ENCODE measurements around the gene TMEM175. TPM values are rescaled to one million over a fixed set of nuclear protein-coding genes. Genes with fewer than 3 reads are reported as not detected.
"Not testable (repeated sequence)": the region's sequence is repeated elsewhere in the genome, so short reads cannot be mapped to it uniquely, and the experiment has no call there.

The TMEM175 gene
- total RNA-seq, 1 donor: 15.4 TPM

GRCh38 chr4:919004-919680 lies 13.1 kb upstream of the TMEM175 start:
- H3K4me1 ChIP-seq (ENCODE audit: insufficient read depth, low read length): peaks cover 74% of the 10 kb centered on the region
- not testable (repeated sequence) for H3K4me3 ChIP-seq (ENCODE audit: low read length); H3K9me3 ChIP-seq (ENCODE audit: low read depth, low read length); H3K27me3 ChIP-seq (ENCODE audit: insufficient read depth, low read length)

GRCh38 chr4:921830-922331 lies 10.4 kb upstream of the TMEM175 start:
- H3K4me3 ChIP-seq (ENCODE audit: low read length): no peak overlapping the region
- H3K27me3 ChIP-seq (ENCODE audit: insufficient read depth, low read length): no peaks in the 10 kb centered on the region
- H3K9me3 ChIP-seq (ENCODE audit: low read depth, low read length): no peaks in the 10 kb centered on the region
- H3K4me1 ChIP-seq (ENCODE audit: insufficient read depth, low read length): peaks cover 74% of the 10 kb centered on the region

DNA sequence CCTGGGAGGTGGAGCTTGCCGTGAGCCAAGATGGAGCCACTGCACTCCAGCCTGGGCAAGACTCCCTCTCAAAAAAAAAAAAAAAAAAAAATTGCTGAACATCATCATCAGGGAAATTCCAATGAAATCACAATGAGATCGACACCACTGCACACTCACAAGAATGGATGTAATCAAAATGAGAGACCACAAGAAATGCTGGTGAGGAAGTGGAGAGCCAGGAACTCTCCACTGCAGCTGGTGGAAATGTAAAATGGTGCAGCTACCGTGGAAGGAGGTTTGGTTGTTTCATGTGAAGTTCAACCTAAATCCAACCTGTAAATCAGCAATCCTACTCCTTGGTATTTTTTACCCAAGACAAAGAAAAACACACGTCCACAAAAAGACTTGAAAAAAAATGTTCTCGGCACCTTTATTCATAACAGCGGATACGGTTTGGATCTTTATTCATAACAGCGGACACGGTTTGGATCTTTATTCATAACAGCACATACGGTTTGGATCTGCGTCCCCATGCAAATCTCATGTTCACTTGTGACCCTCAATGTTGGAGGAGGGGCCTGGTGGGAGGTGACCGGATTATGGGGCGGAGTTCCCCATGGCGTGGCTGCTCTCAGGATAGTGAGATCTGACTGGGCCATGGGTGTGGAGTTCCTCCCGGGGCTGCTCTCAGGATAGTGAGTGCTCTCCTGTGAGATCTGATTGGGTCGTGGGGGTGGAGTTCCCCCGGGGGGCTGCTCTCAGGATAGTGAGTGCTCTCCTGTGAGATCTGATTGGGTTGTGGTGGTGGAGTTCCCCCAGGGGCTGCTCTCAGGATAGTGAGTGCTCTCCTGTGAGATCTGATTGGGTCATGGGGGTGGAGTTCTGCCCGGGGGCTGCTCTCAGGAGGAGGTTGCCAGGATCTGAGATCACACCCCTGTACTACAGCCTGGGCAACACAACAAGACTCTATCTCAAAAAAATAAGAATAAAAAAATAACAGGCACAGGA lies 7.9 kb upstream of the TMEM175 start:
- no peaks in the 10 kb centered on the region for H3K9me3 ChIP-seq (ENCODE audit: low read depth, low read length)
- H3K4me1 ChIP-seq (ENCODE audit: insufficient read depth, low read length): peaks cover 85% of the 10 kb centered on the region
- H3K4me3 ChIP-seq (ENCODE audit: low read length): no peak overlapping the region
- H3K27me3 ChIP-seq (ENCODE audit: insufficient read depth, low read length): no peaks in the 10 kb centered on the region

DNA sequence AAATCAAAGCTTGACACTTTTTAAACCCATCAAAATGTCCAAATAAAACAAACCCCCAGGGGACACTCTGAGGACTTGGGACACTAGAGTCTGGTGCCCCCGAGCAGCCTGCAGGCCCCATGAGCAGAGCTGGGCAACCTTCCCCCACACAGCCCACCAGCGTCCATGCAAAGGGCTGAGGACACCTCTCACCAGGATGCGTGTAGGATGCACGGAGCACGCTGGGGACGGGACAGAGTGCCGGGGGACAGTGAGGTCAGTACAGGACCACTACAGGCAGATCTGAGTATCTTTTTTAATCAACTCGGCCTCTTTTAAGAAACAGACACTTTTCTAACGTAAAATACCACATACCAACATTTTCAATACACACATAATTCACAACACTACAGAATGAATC lies 7.1 kb upstream of the TMEM175 start:
- Histone ChIP-seq H3K4me3 (ENCODE audit: low read length) (no peak overlapping the region), H3K9me3 (ENCODE audit: low read depth, low read length) (no peaks in the 10 kb centered on the region), H3K4me1 (ENCODE audit: insufficient read depth, low read length) (peaks cover 85% of the 10 kb centered on the region), H3K27me3 (ENCODE audit: insufficient read depth, low read length) (no peaks in the 10 kb centered on the region)

DNA sequence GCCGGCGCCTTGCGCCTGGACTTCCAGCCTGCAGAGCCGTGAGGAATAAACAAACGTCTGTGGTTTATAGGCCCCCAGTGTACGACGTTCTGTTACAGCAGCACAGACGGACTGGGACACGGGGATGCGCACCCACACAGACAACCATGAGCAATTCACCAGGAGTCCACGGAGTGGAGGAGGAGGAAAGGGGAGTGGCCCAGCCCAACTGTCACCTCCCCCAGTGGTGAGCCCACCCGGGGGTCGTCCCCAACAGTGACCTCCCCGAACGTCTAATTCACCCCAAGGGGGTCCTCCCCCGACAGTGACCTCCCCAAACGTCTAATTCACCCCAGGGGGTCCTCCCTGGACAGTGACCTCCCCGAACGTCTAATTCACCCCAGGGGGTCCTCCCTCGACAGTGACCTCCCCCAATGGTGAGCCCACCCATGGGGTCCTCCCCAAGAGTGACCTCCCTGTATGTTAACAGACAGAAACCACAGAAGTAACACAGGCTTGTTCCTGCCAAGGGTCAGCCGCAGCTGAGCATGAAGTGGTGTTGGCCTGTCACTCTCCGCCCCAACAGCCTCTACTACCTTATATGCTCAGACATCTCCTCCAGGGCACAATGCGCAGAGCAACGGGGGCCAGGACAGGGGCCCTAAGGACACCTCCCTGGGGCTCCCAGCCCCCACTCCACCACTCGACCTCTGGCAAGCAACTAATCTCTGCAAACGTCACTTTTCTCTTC lies 6.3 kb upstream of the TMEM175 start:
- H3K4me1 ChIP-seq (ENCODE audit: insufficient read depth, low read length): peaks cover 85% of the 10 kb centered on the region
- H3K27me3 ChIP-seq (ENCODE audit: insufficient read depth, low read length): no peaks in the 10 kb centered on the region
- no peak overlapping the region for H3K4me3 ChIP-seq (ENCODE audit: low read length)
- H3K9me3 ChIP-seq (ENCODE audit: low read depth, low read length): no peaks in the 10 kb centered on the region

DNA sequence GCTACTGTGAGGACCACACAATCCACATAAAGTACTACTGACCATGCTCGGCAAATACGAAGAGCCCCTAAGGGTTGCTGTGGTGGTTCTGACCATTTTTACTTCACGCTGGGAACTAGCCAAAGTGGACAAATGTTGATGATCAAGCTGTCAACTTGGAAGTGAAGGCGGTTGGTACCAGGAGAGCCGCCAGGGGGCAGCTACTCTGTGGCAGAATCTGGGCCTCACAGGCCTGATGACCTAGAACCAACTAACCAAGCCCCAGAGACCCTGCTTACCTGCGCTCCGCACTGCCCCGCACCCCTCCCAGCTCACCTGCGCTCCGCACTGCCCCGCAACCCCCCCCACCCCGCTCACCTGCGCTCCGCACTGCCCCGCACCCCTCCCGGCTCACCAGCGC lies 5.7 kb upstream of the TMEM175 start:
- Histone ChIP-seq H3K4me1 (ENCODE audit: insufficient read depth, low read length) (peaks cover 84% of the 10 kb centered on the region), H3K4me3 (ENCODE audit: low read length) (no peak overlapping the region), H3K27me3 (ENCODE audit: insufficient read depth, low read length) (no peaks in the 10 kb centered on the region), H3K9me3 (ENCODE audit: low read depth, low read length) (no peaks in the 10 kb centered on the region)

DNA sequence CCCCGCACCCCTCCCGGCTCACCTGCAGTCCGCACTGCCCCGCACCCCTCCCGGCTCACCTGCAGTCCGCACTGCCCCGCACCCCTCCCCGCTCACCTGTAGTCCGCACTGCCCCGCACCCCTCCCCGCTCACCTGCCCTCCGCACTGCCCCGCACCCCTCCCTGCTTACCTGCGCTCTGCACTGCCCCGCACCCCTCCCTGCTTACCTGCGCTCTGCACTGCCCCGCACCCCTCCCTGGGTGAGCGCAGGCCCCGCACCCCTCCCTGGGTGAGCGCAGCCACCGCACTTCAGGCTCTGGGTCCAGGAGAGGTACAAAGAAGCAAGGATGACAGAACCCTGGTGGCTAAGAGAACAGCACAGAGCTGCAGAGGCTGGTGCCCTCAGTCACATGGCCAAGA lies 4.7 kb upstream of the TMEM175 start:
- not testable (repeated sequence) for H3K27me3 ChIP-seq (ENCODE audit: insufficient read depth, low read length); H3K9me3 ChIP-seq (ENCODE audit: low read depth, low read length); H3K4me3 ChIP-seq (ENCODE audit: low read length)
- peaks cover 75% of the 10 kb centered on the region for H3K4me1 ChIP-seq (ENCODE audit: insufficient read depth, low read length)

- H3K4me3 ChIP-seq (ENCODE audit: low read length): no peak overlapping the region
- H3K9me3 ChIP-seq (ENCODE audit: low read depth, low read length): no peaks in the 10 kb centered on the region
- H3K27me3 ChIP-seq (ENCODE audit: insufficient read depth, low read length): no peaks in the 10 kb centered on the region
- peaks cover 73% of the 10 kb centered on the region for H3K4me1 ChIP-seq (ENCODE audit: insufficient read depth, low read length)
Observed at GRCh38 chr4:929096-929765, 3.0 kb upstream of the TMEM175 start.

GRCh38 chr4:930028-930551 lies 2.2 kb upstream of the TMEM175 start:
- Histone ChIP-seq H3K9me3 (ENCODE audit: low read depth, low read length) (no peaks in the 10 kb centered on the region), H3K27me3 (ENCODE audit: insufficient read depth, low read length) (no peaks in the 10 kb centered on the region), H3K4me1 (ENCODE audit: insufficient read depth, low read length) (peaks cover 73% of the 10 kb centered on the region), H3K4me3 (ENCODE audit: low read length) (no peak overlapping the region)

GRCh38 chr4:930827-931193 lies 1.4 kb upstream of the TMEM175 start:
- no peaks in the 10 kb centered on the region for H3K9me3 ChIP-seq (ENCODE audit: low read depth, low read length)
- peak overlapping the region; percentile 64 for H3K4me3 ChIP-seq (ENCODE audit: low read length)
- no peaks in the 10 kb centered on the region for H3K27me3 ChIP-seq (ENCODE audit: insufficient read depth, low read length)
- peaks cover 69% of the 10 kb centered on the region for H3K4me1 ChIP-seq (ENCODE audit: insufficient read depth, low read length)

DNA sequence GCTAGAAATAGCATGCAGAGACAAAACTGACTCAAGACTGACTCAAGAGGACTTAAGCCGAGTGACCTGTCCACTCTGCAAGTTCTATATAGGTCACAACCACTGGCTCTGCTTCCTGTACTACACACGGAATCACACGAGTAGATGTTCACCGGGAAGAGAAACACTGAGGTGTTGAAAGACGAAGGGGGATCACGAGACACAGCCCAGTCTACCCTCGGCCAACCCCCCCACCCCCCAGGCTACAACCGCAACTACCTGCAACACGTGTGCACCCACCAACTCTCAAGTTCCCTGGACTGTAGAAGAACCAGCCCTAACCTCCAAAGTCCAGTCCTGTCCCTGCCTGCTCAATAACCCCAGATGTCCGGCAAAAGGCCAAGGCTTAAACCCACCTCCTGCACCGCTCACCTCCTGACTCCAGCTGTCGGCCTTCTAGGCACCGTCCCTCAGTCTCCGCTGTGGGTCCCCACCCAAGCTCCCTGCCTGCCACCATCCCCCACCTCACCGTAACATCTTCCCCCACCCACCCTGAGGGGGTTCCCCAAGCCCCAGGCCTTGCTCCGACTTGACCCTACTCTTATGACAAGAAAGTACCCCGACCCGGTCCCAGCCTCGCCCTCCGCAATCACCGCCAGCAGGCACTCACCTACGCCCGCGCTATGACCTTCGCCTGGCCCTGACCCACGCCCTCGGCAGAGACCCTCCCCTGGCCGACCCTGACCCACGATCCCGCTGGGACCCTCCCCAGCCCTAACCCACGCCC lies 883 bp upstream of the TMEM175 start:
- H3K4me1 ChIP-seq (ENCODE audit: insufficient read depth, low read length): peaks cover 69% of the 10 kb centered on the region
- H3K27me3 ChIP-seq (ENCODE audit: insufficient read depth, low read length): no peaks in the 10 kb centered on the region
- H3K4me3 ChIP-seq (ENCODE audit: low read length): peak overlapping the region; percentile 64
- no peaks in the 10 kb centered on the region for H3K9me3 ChIP-seq (ENCODE audit: low read depth, low read length)

GRCh38 chr4:932713-933070 lies 432 bp downstream of the TMEM175 start:
- Histone ChIP-seq H3K9me3 (ENCODE audit: low read depth, low read length) (no peaks in the 10 kb centered on the region), H3K27me3 (ENCODE audit: insufficient read depth, low read length) (no peaks in the 10 kb centered on the region), H3K4me1 (ENCODE audit: insufficient read depth, low read length) (peaks cover 77% of the 10 kb centered on the region), H3K4me3 (ENCODE audit: low read length) (peak overlapping the region; percentile 64)

DNA sequence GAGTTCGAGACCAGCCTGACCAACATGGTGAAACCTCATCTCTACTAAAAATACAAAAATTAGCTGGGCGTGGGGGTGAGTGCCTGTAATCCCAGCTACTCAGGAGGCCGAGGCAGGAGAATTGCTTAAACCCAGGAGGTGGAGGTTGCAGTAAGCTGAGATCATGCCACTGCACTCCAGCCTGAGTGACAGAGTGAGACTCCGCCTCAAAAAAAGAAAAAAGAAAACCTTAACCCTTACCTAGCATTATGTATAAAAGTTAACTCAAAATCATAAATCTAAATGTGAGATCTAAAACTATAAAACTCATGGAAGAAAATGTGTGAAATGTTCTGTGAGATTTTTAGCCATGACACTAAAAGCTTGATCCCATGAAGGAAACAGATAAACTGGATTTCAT lies 7.2 kb downstream of the TMEM175 start:
- peaks cover 24% of the 10 kb centered on the region for H3K4me1 ChIP-seq (ENCODE audit: insufficient read depth, low read length)
- H3K9me3 ChIP-seq (ENCODE audit: low read depth, low read length); H3K4me3 ChIP-seq (ENCODE audit: low read length); H3K27me3 ChIP-seq (ENCODE audit: insufficient read depth, low read length): not testable (repeated sequence)
